ENCODE measurements around the gene C11orf52.
A peak's percentile ranks its signal among the peaks of the same experiment; 100 is the strongest.
"Not testable (repeated sequence)": the region's sequence is repeated elsewhere in the genome, so short reads cannot be mapped to it uniquely, and the experiment has no call there.

C11orf52 gene, protein sequence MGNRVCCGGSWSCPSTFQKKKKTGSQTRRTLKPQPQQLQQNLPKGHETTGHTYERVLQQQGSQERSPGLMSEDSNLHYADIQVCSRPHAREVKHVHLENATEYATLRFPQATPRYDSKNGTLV

GRCh38 chr11:111918390-111919256 lies at the start of gene C11orf52:
TSS of gene C11orf52 (plus strand) at chr11:111918913. CDS start at chr11:111918973, 60 bp downstream.
- peak; percentile 89 for DNase-seq

- DNase-seq, result no peak
These were observed 48.6 kb upstream of the C11orf52 start for GRCh38 chr11:111870113-111870512.

GRCh38 chr11:111870522-111870885 lies 48.2 kb upstream of the C11orf52 start:
- DNase-seq, result no peak

GRCh38 chr11:111870886-111871692 lies 47.6 kb upstream of the C11orf52 start, which contains the start of gene ALG9:
TSS of gene ALG9 (minus strand) at chr11:111871581. CDS start at chr11:111871482, 99 bp downstream.
- no peak for DNase-seq

DNA sequence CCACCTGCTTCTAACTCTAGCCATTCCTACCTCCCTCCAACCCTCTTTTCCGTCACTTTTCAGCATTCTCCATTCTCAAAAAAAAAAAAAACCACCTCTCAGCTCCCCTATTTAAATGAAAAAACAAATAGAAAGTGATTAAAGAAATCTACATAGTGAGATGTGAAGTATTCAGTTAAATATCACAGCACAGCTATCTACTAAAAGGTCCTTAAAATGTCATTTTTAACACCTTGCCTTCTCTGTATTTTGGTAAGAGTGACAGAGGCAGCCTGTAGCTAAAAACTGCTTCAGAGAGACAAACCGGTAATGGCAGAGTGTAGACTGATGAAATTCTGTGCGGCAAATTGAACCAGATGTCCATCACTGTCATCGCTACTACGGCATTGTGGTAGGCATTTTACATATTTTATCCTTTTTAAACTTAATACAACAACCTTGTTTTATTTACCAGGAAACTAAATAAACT lies 47.0 kb upstream of the C11orf52 start:
- no peak for DNase-seq

DNA sequence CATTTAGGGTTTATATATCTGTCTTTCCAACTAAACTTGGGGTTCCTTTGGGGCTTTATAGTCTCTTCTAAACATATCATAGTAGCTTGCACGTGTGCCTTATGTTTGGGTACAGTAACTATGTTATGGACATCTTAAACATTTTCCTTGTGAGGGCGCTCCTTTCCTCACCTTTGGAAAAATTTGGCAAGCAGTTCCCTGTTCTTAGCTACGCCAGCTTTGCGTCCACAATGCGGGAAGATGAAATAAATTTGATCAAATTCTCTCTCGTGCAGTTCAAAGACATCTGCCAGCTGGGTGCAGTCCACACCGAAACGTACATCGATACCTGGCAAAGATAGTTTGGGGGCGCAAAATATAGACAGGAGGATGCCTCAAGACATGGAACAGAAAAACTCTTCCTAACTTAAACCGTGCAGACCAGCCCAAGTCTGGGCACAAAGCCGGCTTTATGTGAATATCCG lies 40.3 kb upstream of the C11orf52 start:
- no peak for DNase-seq

DNA sequence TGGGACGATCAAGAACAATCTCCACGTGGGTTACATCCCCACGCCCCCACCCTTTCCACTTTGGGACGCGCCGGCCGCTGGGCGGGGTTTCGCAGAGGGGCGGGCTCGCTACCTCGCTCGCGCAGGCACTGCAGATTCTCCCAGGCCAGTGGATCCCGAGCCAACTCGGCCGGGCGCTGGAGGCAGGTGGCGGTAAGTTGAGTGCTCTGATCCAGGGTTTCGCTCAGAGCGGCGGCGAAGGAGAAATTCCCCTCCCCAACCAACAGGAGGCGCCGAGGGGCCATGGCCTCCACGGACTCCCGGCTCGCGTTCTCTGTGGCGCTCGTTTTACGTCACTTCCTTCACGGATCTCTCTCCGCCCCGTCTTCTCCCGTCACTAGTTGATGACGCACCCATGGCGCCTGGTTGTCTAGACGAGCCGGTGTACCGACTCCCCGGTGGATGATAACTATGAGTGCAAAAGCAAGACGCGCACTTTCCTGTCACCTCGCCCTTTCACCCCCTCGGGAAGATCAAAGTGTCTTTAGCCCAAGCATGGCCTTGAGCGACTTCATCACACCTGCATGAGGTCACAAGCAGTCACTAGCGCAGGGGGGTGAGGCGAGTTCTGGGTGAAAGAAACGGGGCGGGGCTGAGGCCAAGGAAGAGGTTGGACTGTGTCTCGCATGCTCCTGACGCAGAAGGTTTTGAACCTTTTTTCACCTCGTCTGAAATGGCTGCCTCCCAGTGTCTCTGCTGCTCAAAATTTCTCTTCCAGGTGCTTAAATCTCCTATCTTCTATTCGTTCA lies 39.7 kb upstream of the C11orf52 start, which contains the start of the genes CFAP68 and FDXACB1:
Gene CFAP68 (plus strand): TSS at position 693 of the 788 bp plus-strand sequence. CDS start 20 bp downstream, at position 713.
Gene FDXACB1 (minus strand): TSS at position 317 of the 788 bp plus-strand sequence. CDS start 33 bp downstream, at position 284.
- DNase-seq, result peak; percentile 88

- DNase-seq, result no peak
These were observed 39.1 kb upstream of the C11orf52 start for GRCh38 chr11:111879637-111879960.

GRCh38 chr11:111882202-111882601 lies 36.5 kb upstream of the C11orf52 start:
- DNase-seq, result no peak

DNA sequence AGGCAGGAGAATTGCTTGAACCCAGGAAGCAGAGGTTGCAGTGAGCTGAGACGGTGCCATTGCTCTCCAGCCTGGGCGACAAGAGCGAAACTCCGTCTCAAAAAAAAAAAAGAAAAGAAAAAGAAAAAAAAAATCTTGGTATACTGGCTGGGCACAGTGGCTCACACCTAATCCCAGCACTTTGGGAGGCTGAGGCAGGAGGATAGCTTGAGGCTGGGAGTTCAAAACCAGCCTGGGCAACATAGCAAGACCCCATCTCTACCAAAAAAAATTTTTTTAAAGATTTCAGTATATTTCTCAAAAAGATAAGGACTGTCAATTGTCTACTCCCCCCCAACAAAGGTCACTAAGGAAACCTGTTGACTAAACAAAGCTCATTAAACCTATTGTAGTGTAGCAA lies 33.7 kb upstream of the C11orf52 start:
- not testable (repeated sequence) for DNase-seq

- no peak for DNase-seq
These were observed 32.7 kb upstream of the C11orf52 start for GRCh38 chr11:111886032-111886431.

DNA sequence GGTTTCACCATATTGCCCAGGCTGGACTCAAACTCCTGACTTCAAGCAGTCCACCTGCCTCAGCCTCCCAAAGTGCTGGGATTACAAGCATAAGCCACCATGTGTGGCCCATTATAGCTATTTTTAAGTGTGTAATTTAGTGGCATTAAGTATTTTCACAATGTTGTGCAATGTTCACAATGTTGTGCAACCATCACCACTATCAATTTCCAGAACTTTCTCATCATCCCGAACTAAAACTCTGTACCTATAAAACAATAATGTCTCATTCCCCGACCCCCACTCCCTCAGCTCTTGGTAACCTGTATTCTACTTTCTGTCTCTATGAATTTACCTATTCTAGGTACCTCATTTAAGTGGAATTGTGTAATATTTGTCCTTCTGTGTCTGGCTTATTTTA lies 31.9 kb upstream of the C11orf52 start:
- no peak for DNase-seq

GRCh38 chr11:111905411-111905810 lies 13.3 kb upstream of the C11orf52 start:
- DNase-seq, result no peak

- DNase-seq, result no peak
These were observed 12.0 kb upstream of the C11orf52 start for GRCh38 chr11:111906680-111907079.

DNA sequence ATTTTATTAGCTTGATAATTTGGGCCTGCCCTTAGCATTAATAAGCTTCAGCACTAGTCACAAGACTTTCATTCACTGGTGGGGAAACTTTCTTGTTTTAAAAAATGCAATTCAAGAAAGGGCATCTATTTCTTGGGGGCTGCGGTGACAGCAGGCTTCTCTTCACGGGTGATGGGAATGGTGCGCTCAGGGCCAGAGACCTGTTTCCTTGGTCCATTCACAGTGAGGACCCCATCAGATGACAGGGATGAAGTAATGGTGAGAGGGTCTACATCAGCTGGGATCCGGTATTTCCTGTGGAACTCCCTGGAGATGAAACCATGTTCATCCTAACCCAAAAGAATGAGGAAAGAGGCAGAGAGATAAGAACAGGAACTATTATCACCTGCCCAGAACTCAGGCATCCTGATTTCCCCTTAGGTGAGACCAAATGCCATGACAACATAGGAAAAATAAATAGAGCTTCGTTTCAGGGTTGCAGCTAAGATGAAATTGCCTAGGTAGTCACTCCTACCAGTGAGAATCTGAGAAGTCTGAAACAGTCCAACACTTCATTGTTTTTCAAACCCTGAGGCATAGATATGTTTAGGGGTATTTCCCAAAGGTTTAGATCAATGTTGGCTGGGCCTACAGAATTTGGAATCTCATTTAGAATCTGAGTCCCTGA lies 9.9 kb upstream of the C11orf52 start:
- DNase-seq, result no peak

GRCh38 chr11:111909378-111909777 lies 9.3 kb upstream of the C11orf52 start:
- DNase-seq, result no peak

GRCh38 chr11:111910676-111911562 lies 7.8 kb upstream of the C11orf52 start:
- DNase-seq, result no peak

- no peak for DNase-seq
These were observed 6.9 kb upstream of the C11orf52 start, which contains the start of gene CRYAB for GRCh38 chr11:111911563-111912401. TSS of gene CRYAB (minus strand) at chr11:111911770. CDS start at chr11:111911724, 46 bp downstream.

DNA sequence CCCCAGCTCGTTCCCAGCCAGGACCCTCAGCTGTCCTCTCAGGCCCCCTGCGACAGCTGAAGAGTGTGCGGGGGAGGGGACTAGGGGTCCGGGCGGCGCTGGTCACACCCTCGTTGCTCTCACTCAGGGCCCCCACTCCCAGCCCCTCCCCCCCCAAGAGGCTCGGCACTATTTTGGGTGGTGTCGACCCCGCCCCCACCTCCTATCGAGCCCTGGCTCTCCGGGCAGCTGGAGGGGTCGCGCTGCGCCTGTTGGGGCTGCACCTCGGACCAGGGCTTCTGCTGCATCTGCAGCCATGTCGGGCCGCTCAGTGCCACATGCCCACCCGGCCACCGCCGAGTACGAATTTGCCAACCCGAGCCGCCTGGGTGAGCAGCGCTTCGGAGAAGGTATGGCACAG lies 6.2 kb upstream of the C11orf52 start, which contains the start of gene HSPB2:
Gene HSPB2 (plus strand): TSS at position 200 of the 400 bp plus-strand sequence. CDS start 96 bp downstream, at position 296.
- no peak for DNase-seq

All from NCI-H187 treated with DMSO at 0.1 percent for 48 hours (cell line).